ENCODE results near the gene HDAC9.

DNA sequence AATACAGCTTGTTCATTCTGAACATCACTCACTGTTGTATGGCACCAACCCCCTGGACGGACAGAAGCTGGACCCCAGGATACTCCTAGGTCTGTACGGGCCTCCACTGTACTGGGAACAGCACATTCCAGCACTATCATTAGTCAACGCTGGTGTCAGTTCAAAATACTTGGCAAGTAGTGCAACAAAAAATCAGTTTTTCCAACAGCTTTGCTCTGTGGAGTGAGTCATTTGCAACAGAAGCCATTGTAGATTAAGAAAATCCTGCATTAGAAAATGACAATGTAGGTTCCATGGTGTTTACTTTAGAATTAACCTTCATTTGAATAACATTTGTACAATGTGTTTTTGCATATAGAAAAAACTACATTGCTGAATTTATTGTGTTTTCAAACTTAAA is 266.6 kb downstream of the HDAC9 start:
- TF ChIP-seq POLR2A (IDR thresholded peaks at IDR 0.05; ENCODE audit: low read length) (no peak), GATA1 (IDR thresholded peaks at IDR 0.05; ENCODE audit: low read depth, low read length) (no peak)

All from erythroblast (primary cell).